SU-DHL-6 (cell line): ENCODE data around the gene MNAT1.
"Not testable (repeated sequence)": the region's sequence is repeated elsewhere in the genome, so short reads cannot be mapped to it uniquely, and the experiment has no call there.

Experiments
- H2AFZ ChIP-seq: fragments of 200-600 bp; sonication (generic); 2 replicates; pipeline ENCODE4 v1.6.1; 2014; ENCODE audit warnings: low read depth, mild to moderate bottlenecking, moderate library complexity, mixed read lengths, antibody characterized with exemption, low read length; ENCODE audit not compliant: severe bottlenecking
- H3F3A ChIP-seq: fragments of 200-600 bp; shearing (Covaris generic); 2 replicates; pipeline ENCODE4 v1.6.0; 2016; ENCODE audit warnings: antibody characterized with exemption, mild to moderate bottlenecking; ENCODE audit not compliant: insufficient read depth
- H3K27ac ChIP-seq: fragments of 200-600 bp; sonication (generic); 2 replicates; pipeline ENCODE4 v1.5.1; 2016; ENCODE audit warnings: low read depth, mild to moderate bottlenecking, low read length, moderate library complexity, mixed read lengths
- H3K27me3 ChIP-seq: fragments of 200-600 bp; sonication (generic), shearing (Covaris generic); 2 replicates; pipeline ENCODE4 v1.6.0; 2014; ENCODE audit warnings: mild to moderate bottlenecking, low read length
- H3K36me3 ChIP-seq: fragments of 200-600 bp; sonication (generic); 2 replicates; pipeline ENCODE4 v1.6.1; 2014; ENCODE audit warnings: mild to moderate bottlenecking, low read length, mixed read lengths
- H3K4me2 ChIP-seq: fragments of 300-600, 200-600 bp; shearing (Covaris generic), sonication (generic); 2 replicates; pipeline ENCODE4 v1.6.0; 2014; ENCODE audit warnings: low read length, low read depth, mild to moderate bottlenecking; ENCODE audit not compliant: poor library complexity, severe bottlenecking
- H3K4me3 ChIP-seq: fragments of 200-600 bp; sonication (generic); 2 replicates; pipeline ENCODE4 v1.5.1; 2014; ENCODE audit warnings: antibody characterized with exemption, low read length, mild to moderate bottlenecking, mixed read lengths; ENCODE audit not compliant: insufficient read depth, poor library complexity, severe bottlenecking
- H3K79me2 ChIP-seq: fragments of 200-600 bp; sonication (generic); 2 replicates; pipeline ENCODE4 v1.6.1; 2014; ENCODE audit warnings: mild to moderate bottlenecking, low read length, moderate library complexity; ENCODE audit not compliant: insufficient read depth
- H3K9ac ChIP-seq: fragments of 200-600 bp; sonication (generic); 2 replicates; pipeline ENCODE4 v1.7.0; 2014; ENCODE audit warnings: mild to moderate bottlenecking, low read length
- H3K9me2 ChIP-seq: fragments of 200-600 bp; sonication (generic); replicated peaks from 2 replicates; pipeline ENCODE4 v1.6.1; 2014; ENCODE audit warnings: low read length; ENCODE audit not compliant: insufficient read depth
- H3K9me3 ChIP-seq: fragments of 200-600 bp; sonication (generic); 2 replicates; pipeline ENCODE4 v1.6.1; 2014; ENCODE audit warnings: low read length, mixed read lengths; ENCODE audit not compliant: insufficient read depth
- H4K20me1 ChIP-seq: fragments of 200-600 bp; sonication (generic); 2 replicates; pipeline ENCODE4 v1.6.1; 2014; ENCODE audit warnings: low read depth, mild to moderate bottlenecking, antibody characterized with exemption, low read length, moderate library complexity, mixed read lengths
- CTCF ChIP-seq: fragments of 200-600 bp; sonication (generic); IDR thresholded peaks from one replicate; pipeline ENCODE4 v1.5.1; 2017; ENCODE audit warnings: antibody characterized with exemption, mild to moderate bottlenecking, low read length, moderate library complexity; ENCODE audit not compliant: insufficient read depth, poor library complexity, severe bottlenecking
- EZH2phosphoT487 ChIP-seq: fragments of 200-600 bp; sonication (generic), shearing (Covaris generic); conservative IDR thresholded peaks from 2 replicates; pipeline ENCODE4 v1.6.1; 2018; ENCODE audit warnings: mild to moderate bottlenecking, antibody characterized with exemption, low read length, moderate library complexity, mixed read lengths

Gene MNAT1

GRCh38 chr14:60723116-60723906, 11.2 kb upstream of the MNAT1 start:
- H3K9me3 ChIP-seq, result no peaks in the 10 kb centered on the region
- TF ChIP-seq CTCF, result no peak
- no peak for TF ChIP-seq EZH2phosphoT487
- no peaks in the 10 kb centered on the region for H3K27me3 ChIP-seq
- peak overlapping the region; percentile 51 for H3K9ac ChIP-seq
- peak overlapping the region; percentile 71 for H3K4me3 ChIP-seq
- no peaks in the 10 kb centered on the region for H3K36me3 ChIP-seq
- H4K20me1 ChIP-seq, result no peaks in the 10 kb centered on the region
- H3K4me2 ChIP-seq, result peak overlapping the region; percentile 94
- H3K9me2 ChIP-seq, result no peaks in the 10 kb centered on the region
- no peaks in the 10 kb centered on the region for H3F3A ChIP-seq
- H3K27ac ChIP-seq, result no peak overlapping the region
- no peaks in the 10 kb centered on the region for H3K79me2 ChIP-seq
- H2AFZ ChIP-seq, result peak overlapping the region; percentile 91

GRCh38 chr14:60723907-60724618, 10.5 kb upstream of the MNAT1 start, which contains the start of gene SIX4:
SIX4 (minus strand) TSS chr14:60724351; CDS start chr14:60724074, 277 bp downstream.
- TF ChIP-seq CTCF, result no peak
- no peak for TF ChIP-seq EZH2phosphoT487
- no peaks in the 10 kb centered on the region for H3K27me3 ChIP-seq
- peak within 1 kb of the TSS; percentile 94 for H3K4me2 ChIP-seq

GRCh38 chr14:60731291-60731690, 3.3 kb upstream of the MNAT1 start:
- not testable (repeated sequence) for H3K4me2 ChIP-seq, H3K9ac ChIP-seq, H3K36me3 ChIP-seq, H3F3A ChIP-seq, H3K9me2 ChIP-seq, H3K9me3 ChIP-seq, H3K4me3 ChIP-seq, H3K27ac ChIP-seq, H4K20me1 ChIP-seq, H2AFZ ChIP-seq, H3K27me3 ChIP-seq
- H3K79me2 ChIP-seq, result peaks cover 17% of the 10 kb centered on the region

More at GRCh38 chr14:60723907-60724618, 10.5 kb upstream of the MNAT1 start, which contains the start of gene SIX4:
- Histone ChIP-seq H3K9me3 (no peaks in the 10 kb centered on the region), H3K9ac (peak within 1 kb of the TSS; percentile 51), H3K27ac (no peak within 1 kb of the TSS), H3F3A (no peaks in the 10 kb centered on the region), H2AFZ (peak within 1 kb of the TSS; percentile 91), H4K20me1 (no peaks in the 10 kb centered on the region), H3K9me2 (no peaks in the 10 kb centered on the region), H3K4me3 (peak within 1 kb of the TSS; percentile 71), H3K36me3 (no peaks in the 10 kb centered on the region), H3K79me2 (no peaks in the 10 kb centered on the region)
